ENCODE results near the gene C21orf58. TPM values are rescaled to one million over a fixed set of nuclear protein-coding genes. Genes with fewer than 3 reads are reported as not detected.

Gene C21orf58
- total RNA-seq, 1 experiment from 2014 or later: 12.7 TPM

- Histone ChIP-seq H3K27ac (ENCODE audit: low read length) (peak overlapping the region; percentile 83), H3K9me3 (ENCODE audit: control insufficient read depth, insufficient read depth, low read depth, low read length) (no peaks in the 10 kb centered on the region), H3K27me3 (ENCODE audit: control insufficient read depth, insufficient read depth, low read length) (no peaks in the 10 kb centered on the region), H3K4me3 (ENCODE audit: low read depth in 2 of 2, low read length in 2 of 2) (peak overlapping the region; percentile 75 to 87), H3K36me3 (ENCODE audit: control insufficient read depth, insufficient read depth, low read length) (peaks cover 4% of the 10 kb centered on the region; the same call in 1 of the 2 replicates), H3K4me1 (ENCODE audit: control insufficient read depth, insufficient read depth, low read length) (peaks cover 22% of the 10 kb centered on the region; the same call in 1 of the 2 replicates)
- intact Hi-C loops (cut with micrococcal nuclease; ENCODE audit: unreplicated experiment) (no loop called here), in situ Hi-C loops (cut with HindIII; ENCODE audit: low pct_unique_long_range_greater_than_20kb, low sequenced_read_pairs) (no loop called here)
- DNase-seq (ENCODE audit: low read depth, low spot score) (no peak), ATAC-seq (no peak)
- POLR2A ChIA-PET: no interaction called here
- CTCF ChIA-PET: no interaction called here
- BruUV-seq (replicated peaks): no TSS peak
- TF ChIP-seq SIN3A (IDR thresholded peaks at IDR 0.05; ENCODE audit: borderline replicate concordance, insufficient read depth, low read depth, low read length): no peak
- TF ChIP-seq POLR2AphosphoS5 (IDR thresholded peaks at IDR 0.05; ENCODE audit: low read depth, low read length): no peak
- no peak for TF ChIP-seq CTCF (IDR thresholded peaks at IDR 0.05)
- no peak for TF ChIP-seq TCF7L2 (IDR thresholded peaks at IDR 0.05; ENCODE audit: low read depth, low read length)
- TF ChIP-seq REST (IDR thresholded peaks at IDR 0.05; ENCODE audit: insufficient read depth in 1 of 2, low read depth in 2 of 2, low read length in 1 of 2): no peak
Measured at GRCh38 chr21:46286648-46287002, 37.0 kb downstream of the C21orf58 start.

GRCh38 chr21:46285761-46286647, 37.7 kb downstream of the C21orf58 start, which contains the start of gene YBEY:
YBEY (plus strand) TSS chr21:46286342; CDS start chr21:46286914, 572 bp downstream.
- POLR2A ChIA-PET: no interaction called here

More at GRCh38 chr21:46285761-46286647, 37.7 kb downstream of the C21orf58 start, which contains the start of gene YBEY:
- Histone ChIP-seq H3K4me3 (ENCODE audit: low read depth in 2 of 2, low read length in 2 of 2) (peak within 1 kb of the TSS; percentile 75 to 87), H3K9me3 (ENCODE audit: control insufficient read depth, insufficient read depth, low read depth, low read length) (no peaks in the 10 kb centered on the region), H3K27ac (ENCODE audit: low read length) (peak within 1 kb of the TSS; percentile 92), H3K27me3 (ENCODE audit: control insufficient read depth, insufficient read depth, low read length) (no peaks in the 10 kb centered on the region), H3K36me3 (ENCODE audit: control insufficient read depth, insufficient read depth, low read length) (peaks cover 4% of the 10 kb centered on the region; the same call in 1 of the 2 replicates), H3K4me1 (ENCODE audit: control insufficient read depth, insufficient read depth, low read length) (peaks cover 22% of the 10 kb centered on the region; the same call in 1 of the 2 replicates)
- in situ Hi-C loops (cut with HindIII; ENCODE audit: low pct_unique_long_range_greater_than_20kb, low sequenced_read_pairs) (no loop called here), intact Hi-C loops (cut with micrococcal nuclease; ENCODE audit: unreplicated experiment) (no loop called here)
- ATAC-seq (peak; percentile 97), DNase-seq (ENCODE audit: low read depth, low spot score) (peak; percentile 47)
- TF ChIP-seq REST (IDR thresholded peaks at IDR 0.05; ENCODE audit: insufficient read depth in 1 of 2, low read depth in 2 of 2, low read length in 1 of 2) (no peak), CTCF (IDR thresholded peaks at IDR 0.05) (no peak), SIN3A (IDR thresholded peaks at IDR 0.05; ENCODE audit: borderline replicate concordance, insufficient read depth, low read depth, low read length) (peak; percentile 69; the same call in 1 of the 2 replicates), TCF7L2 (IDR thresholded peaks at IDR 0.05; ENCODE audit: low read depth, low read length) (no peak), POLR2AphosphoS5 (IDR thresholded peaks at IDR 0.05; ENCODE audit: low read depth, low read length) (peak; percentile 89)
- BruUV-seq (replicated peaks): no TSS peak
- CTCF ChIA-PET: no interaction called here

Data from Panc1 (cell line).